ENCODE measurements around the gene CDC16.
"Not testable (repeated sequence)": the region's sequence is repeated elsewhere in the genome, so short reads cannot be mapped to it uniquely, and the experiment has no call there.

Gene CDC16

DNA sequence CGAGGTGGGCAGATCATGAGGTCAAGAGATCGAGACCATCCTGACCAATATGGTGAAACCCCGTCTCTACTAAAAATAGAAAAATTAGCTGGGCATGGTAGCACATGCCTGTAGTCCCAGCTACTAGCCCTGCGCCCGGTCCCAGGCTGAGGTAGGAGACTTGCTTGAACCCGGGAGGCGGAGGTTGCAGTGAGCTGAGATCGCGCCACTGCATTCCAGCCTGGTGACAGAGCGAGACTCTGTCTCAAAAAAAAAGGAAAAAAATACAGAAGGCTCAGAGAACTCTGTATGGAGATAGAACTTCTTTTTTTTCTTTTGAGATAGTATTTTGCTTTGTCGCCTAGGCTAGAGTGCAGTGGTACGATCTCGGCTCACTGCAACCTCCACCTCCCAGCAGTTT is 29.6 kb downstream of the CDC16 start:
- not testable (repeated sequence) for ATAC-seq

GRCh38 chr13:114264886-114265611 is 30.4 kb downstream of the CDC16 start:
- no peak for ATAC-seq

- ATAC-seq = no peak
Observed at GRCh38 chr13:114266241-114266640, 31.5 kb downstream of the CDC16 start.

DNA sequence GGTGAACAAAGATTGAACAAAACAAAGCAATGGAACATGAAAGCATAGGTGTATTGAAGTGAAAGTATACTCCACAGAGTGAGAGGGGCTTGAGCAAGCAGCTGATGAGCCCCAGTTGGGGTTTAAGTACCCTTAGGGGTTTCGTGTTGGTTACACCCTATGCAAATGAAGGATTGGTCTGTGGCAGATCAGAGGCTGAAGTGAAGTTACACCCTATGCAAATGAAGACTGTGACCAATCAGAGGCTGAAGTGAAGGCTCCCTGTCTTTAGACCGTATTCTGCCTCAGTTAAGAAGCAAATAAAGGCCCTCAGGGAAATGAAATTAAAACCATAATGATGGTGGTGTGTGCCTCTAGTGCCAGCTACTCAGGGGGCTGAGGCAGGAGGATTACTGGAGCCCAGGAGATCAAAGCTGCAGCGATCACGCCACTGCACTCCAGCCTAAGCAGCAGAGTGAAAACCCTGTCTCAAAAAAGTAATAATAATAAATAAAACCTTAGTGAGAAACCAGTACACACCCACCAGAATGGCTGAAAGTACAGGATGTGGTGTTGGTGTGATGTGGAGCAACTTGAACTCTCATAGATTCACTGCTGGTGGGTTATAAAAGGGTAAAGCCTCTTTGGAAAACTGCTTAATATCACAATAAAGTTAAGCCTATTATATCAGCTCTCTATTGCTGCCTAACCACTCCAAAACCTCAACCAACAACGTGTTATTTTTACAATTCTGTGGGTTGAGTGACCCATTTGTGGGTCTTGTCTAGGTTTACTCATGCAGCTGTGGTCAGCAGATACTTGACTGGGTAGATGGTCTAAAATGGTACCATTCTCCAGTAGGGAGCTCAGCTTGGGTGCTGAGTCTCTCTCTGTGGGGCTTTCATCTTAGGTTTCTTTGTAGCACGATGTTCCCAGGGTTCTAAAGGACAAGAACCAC is 33.9 kb downstream of the CDC16 start:
- peak in 1 of 2 donors; percentile 39 for ATAC-seq

- peak; percentile 56 to 63 for ATAC-seq
Observed at GRCh38 chr13:114269281-114269770, 34.6 kb downstream of the CDC16 start.

GRCh38 chr13:114272977-114273376 is 38.3 kb downstream of the CDC16 start:
- ATAC-seq = no peak

- no peak for ATAC-seq
Observed at GRCh38 chr13:114275304-114275703, 40.6 kb downstream of the CDC16 start.

DNA sequence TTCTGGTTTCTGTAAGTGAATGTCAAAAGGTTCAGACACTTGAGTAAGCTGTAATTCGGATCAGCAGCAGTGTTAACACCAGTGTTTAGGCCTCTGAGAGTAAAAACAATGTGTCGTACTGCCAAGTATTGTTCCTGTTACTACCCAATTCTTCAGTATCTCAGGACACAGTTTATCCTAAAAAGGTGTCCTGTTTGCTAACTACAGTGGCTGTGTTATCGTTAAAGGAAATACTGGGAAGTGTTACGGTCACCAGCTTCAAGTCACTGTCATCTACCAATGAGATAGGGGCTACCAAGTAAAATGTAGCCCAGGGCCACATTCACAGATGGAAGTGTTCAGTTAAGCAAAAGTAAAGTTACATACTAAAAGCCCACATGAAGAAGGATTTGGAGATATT is 44.4 kb downstream of the CDC16 start:
- no peak for ATAC-seq

- ATAC-seq = no peak
Observed at GRCh38 chr13:114279758-114280355, 45.2 kb downstream of the CDC16 start.

DNA sequence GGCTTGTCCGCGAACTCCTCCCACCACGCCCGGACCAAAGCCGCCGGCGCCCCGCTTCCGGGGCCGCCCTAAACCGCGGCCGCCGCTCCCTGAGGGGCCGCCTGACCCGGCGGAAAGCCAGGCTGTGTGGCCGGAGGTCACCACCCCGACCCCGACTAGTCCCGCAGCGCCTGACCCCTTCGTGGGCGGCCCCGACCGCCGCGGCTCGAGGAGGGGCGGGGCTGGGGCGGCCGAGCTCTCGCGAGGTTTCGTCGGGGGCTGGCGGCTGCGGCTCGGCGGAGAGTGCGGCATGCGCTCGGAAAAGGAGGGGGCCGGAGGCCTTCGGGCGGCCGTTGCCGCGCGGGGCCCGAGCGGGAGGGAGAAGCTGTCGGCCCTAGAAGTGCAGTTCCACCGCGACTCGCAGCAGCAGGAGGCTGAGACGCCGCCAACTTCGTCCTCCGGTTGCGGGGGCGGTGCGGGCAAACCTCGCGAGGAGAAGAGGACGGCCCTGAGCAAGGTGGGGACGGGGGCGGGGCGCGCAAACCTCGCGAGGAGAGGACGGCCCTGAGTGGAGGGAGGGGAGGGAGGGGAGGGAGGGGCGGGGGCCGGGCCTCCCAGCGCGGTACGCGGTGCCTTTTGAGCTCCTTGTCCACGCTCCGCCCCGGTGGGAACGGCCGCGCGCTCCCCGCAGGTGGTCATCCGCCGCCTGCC is 46.8 kb downstream of the CDC16 start, which contains the start of gene UPF3A:
TSS of gene UPF3A (plus strand) at position 251 of the 690 bp plus-strand sequence. CDS start at position 290, 39 bp downstream.
- ATAC-seq = peak; percentile 83 to 87

GRCh38 chr13:114282041-114282670 is 47.5 kb downstream of the CDC16 start:
- ATAC-seq = peak; percentile 71 to 74

DNA sequence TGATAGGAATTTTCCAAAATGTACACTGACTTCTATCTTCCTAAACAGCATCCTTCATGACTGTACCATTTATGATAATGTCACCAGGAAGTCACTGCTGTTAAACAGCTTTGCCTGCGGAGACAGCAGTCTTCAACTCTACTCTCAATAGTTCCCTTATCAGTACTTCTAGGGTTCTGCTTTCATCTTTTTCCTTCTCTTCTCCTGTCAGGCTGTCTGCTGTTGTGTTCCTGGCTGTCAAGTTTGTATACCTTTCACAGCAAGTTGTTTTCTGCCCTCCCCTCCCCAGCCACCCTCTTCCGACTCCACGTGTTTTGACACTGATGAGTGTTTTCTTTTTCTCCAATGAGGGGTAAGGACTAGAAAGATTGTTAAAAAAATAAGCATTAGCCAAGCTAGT is 48.9 kb downstream of the CDC16 start:
- no peak for ATAC-seq

DNA sequence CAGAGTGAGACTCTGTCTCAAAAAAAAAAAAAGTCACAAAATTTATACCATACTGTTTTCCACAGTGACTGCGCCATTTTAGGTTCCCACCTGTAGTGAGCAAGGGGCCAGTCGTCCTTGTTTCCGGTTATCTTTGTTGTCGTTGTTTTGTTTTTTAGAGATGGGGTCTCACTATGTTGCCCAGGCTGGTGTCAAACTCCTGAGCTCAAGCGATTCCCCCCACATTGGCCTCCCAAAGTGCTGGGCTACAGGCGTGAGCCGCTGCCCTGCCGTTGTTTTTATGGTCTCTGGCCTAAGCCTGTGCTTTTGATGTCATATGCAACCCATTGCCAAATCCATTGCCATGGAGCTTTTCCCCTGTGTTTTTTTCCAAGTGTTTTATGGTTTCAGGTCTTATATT is 50.0 kb downstream of the CDC16 start:
- ATAC-seq = no peak

DNA sequence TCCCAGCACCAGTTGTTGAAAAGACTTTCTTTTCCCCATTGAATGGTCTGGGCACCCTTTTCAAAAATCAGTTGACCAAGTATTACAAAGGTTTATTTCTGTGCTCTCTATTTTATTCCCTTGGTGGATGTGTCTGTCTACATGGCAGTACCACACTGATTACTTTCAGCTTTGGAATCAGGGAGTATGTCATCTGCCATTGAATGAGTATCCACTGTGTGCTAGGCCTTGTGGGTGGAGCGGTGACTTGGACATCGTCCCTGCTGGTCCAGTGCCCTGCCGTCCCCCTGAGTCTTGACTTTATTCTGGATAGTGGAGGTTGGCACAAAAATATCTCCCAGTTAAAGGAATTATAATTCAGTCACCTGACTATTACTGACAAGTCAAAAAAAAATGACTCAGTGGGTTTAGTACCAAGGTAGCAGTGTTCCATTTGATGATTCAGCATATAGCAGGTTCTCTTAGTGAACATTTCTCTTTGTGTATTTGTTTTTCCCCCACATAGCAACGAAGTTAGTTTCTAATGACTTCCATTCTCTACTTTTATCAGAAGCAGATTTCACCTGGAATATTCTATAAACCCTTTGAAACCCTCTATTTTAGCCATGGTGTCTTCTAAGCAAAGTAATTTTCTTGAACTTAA is 50.6 kb downstream of the CDC16 start:
- ATAC-seq = no peak

- no peak for ATAC-seq
Observed at GRCh38 chr13:114286808-114287207, 52.1 kb downstream of the CDC16 start.

- no peak for ATAC-seq
Observed at GRCh38 chr13:114288157-114288591, 53.5 kb downstream of the CDC16 start.

DNA sequence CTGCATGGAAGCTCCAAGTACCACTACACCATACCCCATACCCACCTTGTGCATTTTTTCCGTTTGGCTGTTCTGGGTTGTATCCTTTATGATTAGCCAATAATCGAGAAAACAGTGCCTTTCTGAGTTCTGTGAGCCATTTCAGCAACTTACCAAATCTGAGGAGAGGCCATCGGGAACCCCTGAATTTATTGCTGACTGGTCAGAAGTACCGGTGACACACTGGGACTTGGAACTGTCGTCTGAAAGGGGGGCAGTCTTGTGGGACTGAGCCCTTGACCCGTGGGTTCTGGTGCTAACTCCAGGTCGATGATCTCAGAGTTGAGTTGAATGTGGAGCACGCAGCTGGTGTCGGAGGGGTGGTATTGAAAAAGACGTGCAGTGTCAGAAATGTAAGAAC is 61.8 kb downstream of the CDC16 start:
- no peak for ATAC-seq

GRCh38 chr13:114296902-114297301 is 62.2 kb downstream of the CDC16 start:
- ATAC-seq = no peak

- ATAC-seq = no peak
Observed at GRCh38 chr13:114298866-114299265, 64.2 kb downstream of the CDC16 start.

GRCh38 chr13:114299604-114300305 is 65.1 kb downstream of the CDC16 start:
- ATAC-seq = no peak
